HG03196 (cell line): ENCODE results near the gene ANKRD62.

Experiments used
- ATAC-seq: cut with Tn5 transposase; IDR thresholded peaks from one replicate; pipeline ENCODE4 v1.9.1; 2021; ENCODE audit not compliant: unreplicated experiment

Gene ANKRD62

GRCh38 chr18:12165038-12165768 lies 71.6 kb downstream of the ANKRD62 start:
- ATAC-seq: no peak
